HG03575 (cell line): ENCODE measurements around the gene TTPAL.

ENCODE experiments used
- ATAC-seq: cut with Tn5 transposase; IDR thresholded peaks from one replicate; pipeline ENCODE4 v1.9.1; 2021; ENCODE audit not compliant: unreplicated experiment, insufficient number of reproducible peaks, low FRiP score; ENCODE audit errors: extremely low read depth

The TTPAL gene

GRCh38 chr20:44489223-44489622 lies 13.5 kb downstream of the TTPAL start:
- no peak for ATAC-seq

DNA sequence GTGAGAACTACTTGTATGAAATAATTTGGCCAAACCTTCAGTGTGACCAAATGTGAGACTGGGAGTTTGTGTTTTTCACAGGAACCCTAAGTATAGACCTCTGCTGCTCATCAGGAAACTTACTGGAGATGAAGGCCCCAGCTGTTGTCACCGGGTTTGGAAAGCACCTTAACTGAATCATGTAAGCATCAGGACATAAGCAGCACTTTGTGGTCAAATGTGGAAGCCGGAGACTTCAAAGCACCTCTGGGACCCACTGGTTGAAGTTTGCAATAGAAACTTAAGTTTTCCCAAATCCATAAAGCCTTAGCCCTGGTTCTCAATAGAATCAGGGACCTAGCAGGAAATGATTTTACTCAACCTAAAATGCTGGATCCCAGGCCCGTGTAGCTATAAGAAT lies 14.3 kb downstream of the TTPAL start:
- no peak for ATAC-seq

GRCh38 chr20:44491635-44492395 lies 16.1 kb downstream of the TTPAL start:
- no peak for ATAC-seq

GRCh38 chr20:44494266-44494665 lies 18.6 kb downstream of the TTPAL start:
- no peak for ATAC-seq

DNA sequence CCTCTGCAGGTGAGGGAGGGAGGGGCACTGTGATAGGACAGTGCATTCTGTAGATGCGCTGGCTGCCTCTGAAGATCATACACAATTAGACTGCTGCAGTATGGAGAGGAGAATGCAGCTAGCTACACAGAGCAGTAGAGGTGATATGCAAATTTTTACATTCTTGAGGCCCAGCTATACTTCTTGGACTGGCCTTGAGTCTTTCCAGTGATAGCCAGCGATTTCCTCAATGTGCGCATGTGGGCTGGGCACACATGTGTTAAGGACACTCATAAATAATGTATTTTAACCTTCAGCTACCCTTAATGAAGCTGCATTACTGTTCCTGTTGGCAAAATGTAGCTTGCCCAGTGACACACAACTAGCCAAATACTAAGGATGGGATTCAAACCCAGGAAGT lies 19.0 kb downstream of the TTPAL start:
- ATAC-seq: no peak

GRCh38 chr20:44495257-44495656 lies 19.6 kb downstream of the TTPAL start:
- no peak for ATAC-seq

DNA sequence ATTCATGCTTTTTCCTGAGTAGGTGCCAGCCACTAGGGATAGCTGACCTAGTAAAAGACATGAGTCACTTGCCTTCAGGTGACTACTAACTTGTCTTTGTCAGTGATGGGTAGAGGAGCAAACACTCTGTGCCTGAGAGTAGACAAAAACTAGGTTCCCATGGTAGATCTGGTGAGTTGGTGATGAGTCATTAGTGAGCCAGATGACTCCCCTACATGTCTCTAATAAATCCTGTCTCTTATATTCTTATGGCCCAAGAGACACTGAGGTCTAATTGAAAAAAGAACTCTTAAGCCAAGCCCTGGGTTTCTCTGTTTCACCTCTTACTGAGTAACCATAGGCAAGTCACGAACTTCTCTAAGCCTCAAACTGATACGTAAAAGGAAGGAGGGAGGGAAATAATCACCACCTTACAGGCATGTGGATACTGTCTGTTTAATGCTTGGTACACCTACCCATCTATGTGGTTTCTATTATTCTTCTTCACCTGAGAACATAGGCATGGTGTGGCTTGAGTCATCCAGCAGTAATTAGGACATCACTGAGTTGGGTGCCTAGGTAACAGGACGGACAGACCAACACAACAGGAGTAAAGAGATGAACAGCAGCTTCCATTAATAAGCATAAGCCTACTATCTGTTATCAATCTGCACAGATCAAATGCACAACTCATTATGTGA lies 20.3 kb downstream of the TTPAL start:
- no peak for ATAC-seq

DNA sequence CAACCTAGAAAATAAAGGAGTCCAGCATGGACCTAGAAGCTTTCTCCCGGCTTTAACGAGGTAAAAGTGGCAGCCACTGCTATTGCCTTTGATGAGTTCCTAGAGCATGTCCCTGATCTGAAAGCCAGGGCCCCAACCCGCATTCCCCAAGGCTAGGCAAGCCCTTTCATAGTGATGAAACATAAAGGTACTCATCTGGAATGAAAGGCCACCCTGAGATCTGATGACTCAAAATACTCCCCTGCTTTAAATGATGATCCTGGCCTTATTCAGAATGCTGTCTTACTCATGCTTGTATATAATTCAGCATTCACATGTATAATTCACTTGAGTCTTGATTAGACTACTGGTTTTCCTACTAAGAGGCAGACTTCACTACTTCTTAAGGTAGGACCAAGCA lies 21.3 kb downstream of the TTPAL start:
- ATAC-seq: no peak

DNA sequence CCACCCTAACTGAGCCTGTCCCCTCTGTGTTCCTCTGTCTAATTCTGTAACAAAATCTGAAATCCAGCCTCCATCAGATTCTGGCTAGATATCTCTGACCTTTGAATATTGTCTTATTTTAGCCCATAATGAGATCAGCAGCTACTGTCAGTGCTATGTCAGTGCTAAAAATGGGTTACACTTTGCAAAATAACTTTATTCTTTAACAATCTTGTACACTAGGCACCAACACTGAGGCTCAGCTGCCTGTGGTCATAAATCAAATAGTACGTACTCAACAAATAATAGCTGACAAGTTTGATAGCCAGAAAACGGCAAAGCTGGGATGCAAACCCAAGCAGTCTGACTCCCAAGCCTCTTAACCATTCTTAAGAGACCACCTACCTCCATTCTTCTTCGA lies 22.1 kb downstream of the TTPAL start:
- ATAC-seq: no peak

DNA sequence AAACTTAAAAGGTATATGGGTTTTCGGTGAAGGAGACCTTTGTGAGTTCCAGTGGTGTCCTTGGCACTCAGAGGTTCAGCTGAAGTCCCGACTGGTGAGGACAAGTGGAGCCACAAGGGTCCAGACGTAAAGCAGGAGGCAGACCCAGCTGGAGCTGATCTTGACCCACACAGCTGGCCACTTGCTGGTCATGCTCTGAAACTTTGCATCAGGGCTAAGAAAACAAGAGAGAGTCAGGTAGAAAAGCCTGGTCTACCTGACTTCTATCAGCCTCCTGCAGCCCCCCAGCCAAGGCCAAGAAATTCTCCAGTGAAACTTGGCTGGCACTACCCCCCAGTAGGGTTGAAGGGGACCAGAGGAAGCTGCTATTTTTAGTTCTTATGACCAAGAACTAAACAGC lies 24.5 kb downstream of the TTPAL start:
- ATAC-seq: no peak

DNA sequence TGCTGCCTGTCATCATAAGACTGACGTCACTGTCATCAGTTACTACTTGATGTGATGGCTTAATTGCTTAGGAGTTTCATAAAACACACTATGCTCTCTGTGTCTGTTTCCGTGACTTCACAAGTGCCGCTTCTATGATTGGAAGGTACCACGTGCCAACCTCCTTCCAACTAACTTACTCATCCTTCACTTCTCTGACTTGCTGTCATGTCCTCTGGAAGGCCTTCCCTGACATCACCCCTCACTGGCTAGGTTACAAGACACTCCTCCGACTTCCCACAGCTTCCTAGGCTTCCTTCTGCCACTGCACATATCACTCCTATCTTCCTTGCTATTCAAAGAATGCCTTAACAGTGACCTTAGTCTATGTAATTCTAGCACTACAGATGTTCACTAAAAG lies 25.8 kb downstream of the TTPAL start:
- no peak for ATAC-seq

DNA sequence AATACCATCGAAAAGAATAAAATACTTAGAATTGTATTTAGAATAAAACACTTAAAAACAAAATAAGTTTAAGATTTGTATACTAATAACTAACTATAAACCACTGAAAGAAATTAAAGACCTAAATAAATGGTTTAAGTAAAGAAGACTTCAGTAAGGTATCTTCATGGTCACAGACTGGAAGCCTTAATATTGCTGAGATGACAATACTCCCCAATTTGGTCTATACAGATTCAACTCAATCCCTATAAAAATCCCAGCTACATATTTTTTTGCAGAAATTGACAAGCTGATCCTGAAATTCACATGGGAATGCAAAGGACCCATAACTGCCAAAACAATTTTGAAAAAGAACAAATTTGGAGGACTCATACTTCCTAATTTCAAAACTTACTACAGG lies 27.3 kb downstream of the TTPAL start:
- ATAC-seq: no peak

DNA sequence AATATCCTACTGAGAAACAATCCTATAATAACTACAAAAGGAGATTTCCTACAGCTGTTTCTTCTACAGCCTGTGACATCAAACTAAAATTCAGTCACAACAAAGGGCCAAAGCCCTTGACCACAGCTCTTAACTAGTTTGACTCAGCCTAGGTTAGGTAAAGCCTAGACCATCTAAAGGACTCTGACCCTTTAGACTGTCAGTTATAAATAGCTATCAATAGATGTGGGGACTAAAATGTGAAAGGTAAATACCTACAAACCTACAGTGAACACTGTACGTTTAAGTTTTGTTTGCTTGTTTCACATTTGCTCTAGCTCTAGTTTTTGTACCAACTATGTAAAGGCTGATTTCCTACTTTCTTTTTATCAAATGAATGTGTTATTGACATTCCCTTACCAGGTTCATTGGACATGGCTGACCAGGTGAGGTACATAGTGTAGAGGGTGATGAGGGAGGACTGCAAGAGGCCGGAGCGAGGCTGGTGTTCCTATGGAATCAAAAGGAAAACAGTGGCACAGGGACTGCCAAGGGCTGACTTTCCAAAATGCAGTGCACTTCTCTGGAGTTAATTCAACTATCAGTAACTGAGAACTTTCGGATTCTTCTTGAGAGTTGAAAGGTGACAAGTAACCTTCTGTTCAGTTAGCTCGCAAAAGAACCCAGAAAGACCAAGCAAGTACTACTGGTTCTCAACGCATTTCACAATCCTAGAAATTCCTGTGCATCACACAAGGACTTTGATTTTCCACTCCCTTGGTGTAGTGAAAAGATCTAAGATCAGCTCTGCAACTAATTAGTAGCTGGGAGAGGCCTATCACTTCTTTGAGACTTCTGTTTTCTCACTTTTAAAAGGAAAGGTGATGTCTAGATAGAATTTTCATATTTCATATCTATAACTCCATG lies 29.0 kb downstream of the TTPAL start:
- no peak for ATAC-seq

GRCh38 chr20:44509762-44510161 lies 34.1 kb downstream of the TTPAL start:
- ATAC-seq: no peak

GRCh38 chr20:44513871-44514270 lies 38.2 kb downstream of the TTPAL start:
- no peak for ATAC-seq

- no peak for ATAC-seq
Observed at GRCh38 chr20:44516491-44516890, 40.8 kb downstream of the TTPAL start.

GRCh38 chr20:44517454-44517853 lies 41.8 kb downstream of the TTPAL start:
- ATAC-seq: no peak

- ATAC-seq: no peak
Observed at GRCh38 chr20:44518248-44518647, 42.6 kb downstream of the TTPAL start.

DNA sequence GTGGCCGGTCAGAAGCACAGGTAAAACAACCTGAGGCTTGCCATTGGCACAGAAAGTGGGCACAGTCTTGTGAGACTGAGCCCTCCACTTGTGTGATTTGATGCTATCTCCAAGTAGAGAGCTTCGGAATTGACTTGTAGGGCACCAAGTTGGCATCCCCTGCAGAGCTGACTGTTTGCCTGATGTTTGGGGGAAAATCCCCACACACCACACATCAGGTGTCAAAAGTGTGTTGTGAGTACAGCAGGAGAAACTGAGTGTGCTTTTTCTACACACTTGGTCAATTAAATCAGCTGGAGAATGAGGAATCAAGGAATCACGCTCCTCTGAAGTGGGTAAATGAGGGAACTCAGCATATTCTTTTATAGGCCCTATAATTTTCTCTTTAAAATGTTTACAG lies 45.2 kb downstream of the TTPAL start:
- ATAC-seq: no peak
